Coronary artery (tissue), 2 donors: ENCODE data around the gene AR.

Experiments
- DNase-seq: peaks from one replicate; pipeline ENCODE4 v3.0.0-alpha.2; 2017; ENCODE audit warnings: low spot score
- H3K27ac ChIP-seq, 2 donors: fragments of 200-600 bp; sonication (generic); one replicate each; pipeline ENCODE4 v1.5.1; 2016 to 2019
- H3K4me3 ChIP-seq: fragments of 200-600 bp; sonication (generic); 2 replicates; pipeline ENCODE4 v1.5.1; 2016; ENCODE audit warnings: mild to moderate bottlenecking, moderate library complexity
- CTCF ChIP-seq: fragments of 200-600 bp; sonication (generic); IDR thresholded peaks from one replicate; pipeline ENCODE4 v1.5.1; 2019; ENCODE audit warnings: antibody characterized with exemption

The AR gene

GRCh38 chrX:67596839-67597790 is 53.3 kb downstream of the AR start:
- no peak for TF ChIP-seq CTCF
- Histone ChIP-seq H3K27ac (no peak overlapping the region), H3K4me3 (no peak overlapping the region)
- no peak for DNase-seq

GRCh38 chrX:67599532-67599931 is 55.7 kb downstream of the AR start:
- H3K27ac ChIP-seq: no peak overlapping the region
- H3K4me3 ChIP-seq: no peak overlapping the region
- DNase-seq: no peak
- no peak for TF ChIP-seq CTCF

DNA sequence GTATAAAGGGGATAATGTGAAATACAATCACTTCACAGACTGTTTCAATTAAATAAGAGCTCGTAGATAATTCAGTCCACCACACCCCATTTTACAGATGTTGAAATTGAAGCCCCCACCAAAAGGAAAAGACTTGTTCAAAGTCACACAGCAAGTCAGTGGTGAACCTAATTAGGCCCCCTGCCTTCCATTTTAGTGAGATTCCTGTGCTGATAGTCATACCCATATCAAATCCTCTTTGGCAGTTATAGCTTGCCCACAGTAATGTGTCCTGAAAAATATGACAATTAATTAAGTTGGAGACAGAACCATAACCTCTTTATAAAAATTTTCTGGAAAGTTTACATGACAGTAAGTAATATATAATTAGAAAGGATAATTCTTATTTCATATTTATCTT is 58.0 kb downstream of the AR start:
- no peak overlapping the region for H3K27ac ChIP-seq
- DNase-seq: no peak
- H3K4me3 ChIP-seq: no peak overlapping the region
- no peak for TF ChIP-seq CTCF

DNA sequence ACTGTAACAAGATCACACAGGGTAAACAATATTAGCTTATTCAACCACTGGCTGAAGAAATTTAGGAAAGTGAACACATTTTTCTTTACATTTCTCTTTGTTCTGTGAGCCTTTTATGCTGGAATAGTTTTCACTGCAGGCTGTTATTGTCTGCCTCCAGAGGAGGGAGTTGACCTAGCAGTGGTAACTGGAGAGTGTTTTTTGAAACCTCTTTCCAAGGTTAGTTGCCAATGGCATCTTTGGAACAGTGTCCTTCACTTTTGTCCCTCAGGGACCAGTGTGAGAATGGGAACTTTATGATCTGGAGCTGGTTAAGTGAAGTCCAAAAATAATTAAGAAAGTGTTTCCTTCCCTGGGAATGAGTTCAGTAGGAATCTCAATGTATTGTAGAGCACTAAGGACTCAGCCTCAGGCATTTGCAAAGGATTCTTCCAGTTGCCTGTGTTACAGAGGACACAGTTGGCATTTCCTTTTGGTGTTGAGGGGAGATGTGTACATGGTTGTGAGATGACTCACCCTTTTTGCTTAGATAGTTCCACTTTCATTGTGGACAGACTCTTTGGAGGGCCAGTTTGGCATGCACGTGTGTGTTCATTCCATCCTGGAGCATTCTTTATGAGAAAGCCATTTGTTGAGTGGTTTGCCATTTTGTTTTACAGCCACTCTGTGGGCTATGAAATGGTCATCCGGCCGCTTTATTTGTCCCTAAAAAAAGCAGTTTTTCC is 61.3 kb downstream of the AR start:
- no peak for DNase-seq
- Histone ChIP-seq H3K4me3 (no peak overlapping the region), H3K27ac (peak overlapping the region in 1 of 2 donors; percentile 8)
- no peak for TF ChIP-seq CTCF

DNA sequence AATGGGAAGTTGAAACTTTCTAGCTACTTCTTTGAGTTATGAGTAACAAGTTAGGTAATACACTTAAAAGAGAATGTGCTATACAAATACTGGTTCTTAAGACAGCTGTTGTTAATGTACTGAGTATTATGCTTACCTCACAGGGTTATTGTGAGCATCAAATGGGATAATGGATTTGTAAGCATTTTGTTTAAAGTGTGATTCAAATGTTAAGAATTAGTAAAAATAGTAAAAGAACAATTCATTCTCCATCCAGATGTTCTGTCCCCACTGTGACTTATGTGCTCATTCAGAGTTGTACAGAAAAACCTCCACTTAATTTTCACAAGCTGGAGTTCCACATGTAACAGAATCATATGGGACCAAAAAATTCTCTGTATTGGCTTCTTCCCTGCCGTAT is 63.6 kb downstream of the AR start:
- Histone ChIP-seq H3K27ac (no peak overlapping the region), H3K4me3 (no peak overlapping the region)
- no peak for DNase-seq
- no peak for TF ChIP-seq CTCF

DNA sequence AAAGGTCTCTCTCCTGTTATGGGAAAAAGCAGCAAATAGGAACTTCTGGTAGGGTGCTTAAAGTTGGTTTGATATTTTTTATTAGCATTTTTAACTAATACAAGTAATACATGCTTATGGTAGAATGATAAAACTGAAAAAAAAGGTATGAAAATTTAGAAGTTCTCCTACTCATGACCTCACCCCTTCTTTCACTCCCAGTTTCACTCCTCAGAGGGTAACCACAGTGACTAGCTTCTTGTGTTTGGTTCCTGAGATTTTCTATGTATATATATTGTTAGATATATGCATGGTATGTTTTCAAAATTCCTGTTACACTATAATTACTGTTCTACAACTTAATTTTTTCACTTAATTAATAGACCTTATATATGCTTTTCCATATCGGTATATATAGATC is 66.5 kb downstream of the AR start:
- H3K4me3 ChIP-seq: no peak overlapping the region
- no peak overlapping the region for H3K27ac ChIP-seq
- TF ChIP-seq CTCF: no peak
- no peak for DNase-seq

DNA sequence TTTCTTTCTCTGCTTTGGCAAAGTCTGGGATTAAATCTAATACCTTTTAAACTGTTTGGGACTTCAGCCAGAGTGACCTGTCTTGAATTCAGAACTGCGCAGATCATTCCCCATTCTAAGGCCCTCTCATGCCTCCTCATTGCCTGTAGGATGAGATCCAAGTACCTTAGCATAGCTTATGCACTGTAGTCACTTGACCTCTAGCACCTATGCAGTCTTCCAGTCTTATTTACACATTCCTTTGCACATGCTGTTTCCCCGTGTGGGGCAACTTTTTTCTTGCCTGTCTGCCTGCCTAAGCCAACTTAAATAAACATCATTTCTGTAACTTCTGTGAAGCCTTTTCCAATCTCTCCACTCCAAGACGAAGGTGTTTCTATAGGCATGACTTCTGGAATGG is 68.4 kb downstream of the AR start:
- H3K27ac ChIP-seq: no peak overlapping the region
- no peak for TF ChIP-seq CTCF
- H3K4me3 ChIP-seq: no peak overlapping the region
- DNase-seq: no peak
